H1 (cell line): ENCODE results near the gene PAXX. TPM values are rescaled to one million over a fixed set of nuclear protein-coding genes. Genes with fewer than 3 reads are reported as not detected.
A peak's percentile ranks its signal among the peaks of the same experiment; 100 is the strongest.

Source experiments
- CTCF ChIA-PET: fragments of 300-600 bp; sonication (Branson Sonifier 250); formaldehyde crosslinking; loops from one replicate; lab custom pipeline; 2021; ENCODE audit not compliant: partially characterized antibody; lab: Charles Lee
- POLR2A ChIA-PET: fragments of 300-600 bp; sonication (Branson Sonifier 250); formaldehyde crosslinking; loops from one replicate; lab custom pipeline; 2021; ENCODE audit warnings: inconsistent platforms; ENCODE audit not compliant: partially characterized antibody; lab: Charles Lee
- DNase-seq, 2 experiments: peaks; one replicate each; pipeline versions ENCODE4 v3.0.0 to v3.0.0-alpha.2; 2010 to 2022; ENCODE audit warnings: low spot score in 2 of 2, low read depth in 1 of 2, mixed read lengths in 1 of 2
- FAIRE-seq: peaks from 2 replicates; lab custom pipeline; 2011; peaks lifted over from hg19 to GRCh38; lab: Jason Lieb, UNC
- H2AFZ ChIP-seq: 2 replicates; pipeline ENCODE4 v1.8.1; 2012; ENCODE audit warnings: low read length, inconsistent platforms
- H2AK5ac ChIP-seq: 2 replicates; pipeline ENCODE4 v1.6.1; 2013; ENCODE audit warnings: low read depth, low read length
- H2BK120ac ChIP-seq: replicated peaks from 2 replicates; pipeline ENCODE3; 2013; ENCODE audit warnings: low read depth, low read length, inconsistent platforms
- H2BK12ac ChIP-seq: 2 replicates; pipeline ENCODE4 v1.6.1; 2013; ENCODE audit warnings: low read depth, low read length
- H2BK15ac ChIP-seq: 2 replicates; pipeline ENCODE4 v1.6.1; 2013; ENCODE audit warnings: low read length
- H2BK20ac ChIP-seq: 2 replicates; pipeline ENCODE4 v1.6.1; 2013; ENCODE audit warnings: low read length
- H2BK5ac ChIP-seq: 2 replicates; pipeline ENCODE4 v1.6.1; 2013; ENCODE audit warnings: low read depth, low read length
- H3K14ac ChIP-seq: 2 replicates; pipeline ENCODE4 v1.6.1; 2013; ENCODE audit warnings: inconsistent platforms; ENCODE audit not compliant: insufficient read length
- H3K18ac ChIP-seq: 2 replicates; pipeline ENCODE4 v1.6.1; 2013; ENCODE audit warnings: low read length; ENCODE audit errors: extremely low read depth
- H3K23ac ChIP-seq: 2 replicates; pipeline ENCODE4 v1.6.1; 2013; ENCODE audit warnings: inconsistent platforms; ENCODE audit not compliant: insufficient read length
- H3K23me2 ChIP-seq: 2 replicates; pipeline ENCODE4 v1.6.1; 2013; ENCODE audit warnings: low read depth, low read length
- H3K27ac ChIP-seq: 2 replicates; pipeline ENCODE4 v1.6.1; 2011; ENCODE audit warnings: low read depth, low read length, inconsistent platforms
- H3K27me3 ChIP-seq, 4 experiments: replicated peaks in 1 of 4; 1 replicate in 1 of 4; 2 replicates in 3 of 4; pipeline versions ENCODE4 v1.6.1 to v1.8.1; 2011 to 2013; ENCODE audit warnings: low read length in 3 of 4, mild to moderate bottlenecking in 3 of 4, inconsistent platforms in 2 of 4, mixed read lengths in 2 of 4, moderate library complexity in 1 of 4; ENCODE audit not compliant: control insufficient read depth in 3 of 4, insufficient read depth in 3 of 4; ENCODE audit errors: extremely low read depth in 1 of 4
- H3K36me3 ChIP-seq, 4 experiments: 2 replicates each; pipeline versions ENCODE4 v1.6.1 to v1.8.1; 2011 to 2013; ENCODE audit warnings: mild to moderate bottlenecking in 4 of 4, low read length in 3 of 4, moderate library complexity in 2 of 4, control low read depth in 1 of 4, inconsistent platforms in 1 of 4; ENCODE audit not compliant: insufficient read depth in 4 of 4, control insufficient read depth in 2 of 4
- H3K4ac ChIP-seq: replicated peaks from 2 replicates; pipeline ENCODE3; 2013; ENCODE audit warnings: low read length, low read depth, mixed read lengths, inconsistent platforms; ENCODE audit not compliant: insufficient read length
- H3K4me1 ChIP-seq, 4 experiments: replicated peaks in 1 of 4; 1 replicate in 1 of 4; 2 replicates in 3 of 4; pipeline versions ENCODE4 v1.6.1 to v1.8.1; 2011 to 2013; ENCODE audit warnings: low read length in 3 of 4, inconsistent platforms in 2 of 4, mixed read lengths in 1 of 4; ENCODE audit not compliant: insufficient read depth in 4 of 4, control insufficient read depth in 3 of 4
- H3K4me2 ChIP-seq, 2 experiments: 2 replicates each; pipeline versions ENCODE4 v1.6.1 to v1.8.1; 2011 to 2013; ENCODE audit warnings: low read depth in 2 of 2, low read length in 2 of 2, control low read depth in 1 of 2, inconsistent platforms in 1 of 2, mild to moderate bottlenecking in 1 of 2; ENCODE audit not compliant: insufficient read depth in 1 of 2
- H3K4me3 ChIP-seq, 4 experiments: fragments of 200-600, 300-600 bp in 1 of 4; sonication (generic), shearing (Covaris generic), sonication (Bioruptor Twin) in 1 of 4; 2 replicates each; pipeline versions ENCODE4 v1.5.1 to v1.8.1; 2011 to 2016; ENCODE audit warnings: low read length in 4 of 4, low read depth in 3 of 4, control low read depth in 2 of 4, inconsistent platforms in 2 of 4, mild to moderate bottlenecking in 2 of 4, mixed read lengths in 1 of 4, moderate library complexity in 1 of 4; ENCODE audit not compliant: insufficient read depth in 2 of 4; ENCODE audit errors: extremely low read depth in 1 of 4
- H3K56ac ChIP-seq: replicated peaks from 2 replicates; pipeline ENCODE3; 2013; ENCODE audit warnings: low read depth, mild to moderate bottlenecking, mixed read lengths, low read length, inconsistent platforms; ENCODE audit not compliant: insufficient read length
- H3K79me1 ChIP-seq: 2 replicates; pipeline ENCODE4 v1.6.1; 2013; ENCODE audit warnings: low read depth, low read length, control low read depth
- H3K79me2 ChIP-seq, 2 experiments: 2 replicates each; pipeline versions ENCODE4 v1.6.1 to v1.8.1; 2012 to 2013; ENCODE audit warnings: low read length in 2 of 2, mild to moderate bottlenecking in 2 of 2, inconsistent platforms in 1 of 2; ENCODE audit not compliant: insufficient read depth in 2 of 2, control insufficient read depth in 1 of 2
- H3K9ac ChIP-seq, 4 experiments: replicated peaks in 1 of 4; 1 replicate in 1 of 4; 2 replicates in 3 of 4; pipeline versions ENCODE4 v1.6.1 to v1.8.1; 2011 to 2013; ENCODE audit warnings: low read depth in 3 of 4, low read length in 3 of 4, control low read depth in 2 of 4, mild to moderate bottlenecking in 2 of 4, moderate library complexity in 2 of 4, inconsistent platforms in 1 of 4; ENCODE audit errors: extremely low read depth in 1 of 4
- H3K9me3 ChIP-seq, 2 experiments: 2 replicates each; pipeline versions ENCODE4 v1.6.1 to v1.8.1; 2012 to 2013; ENCODE audit warnings: mild to moderate bottlenecking in 2 of 2, moderate library complexity in 2 of 2, control low read depth in 1 of 2, inconsistent platforms in 1 of 2, low read depth in 1 of 2, low read length in 1 of 2, mixed read lengths in 1 of 2; ENCODE audit not compliant: insufficient read depth in 2 of 2
- H4K20me1 ChIP-seq, 2 experiments: replicated peaks in 1 of 2; 2 replicates each; pipeline versions ENCODE3 to v1.8.1; 2011 to 2013; ENCODE audit warnings: inconsistent platforms in 2 of 2, low read length in 2 of 2, mild to moderate bottlenecking in 1 of 2; ENCODE audit not compliant: insufficient read depth in 2 of 2, control insufficient read depth in 1 of 2
- H4K5ac ChIP-seq: 2 replicates; pipeline ENCODE4 v1.6.1; 2013; ENCODE audit warnings: low read length, low read depth, mixed read lengths, inconsistent platforms; ENCODE audit not compliant: insufficient read length
- H4K8ac ChIP-seq: 2 replicates; pipeline ENCODE4 v1.8.0; 2013; ENCODE audit warnings: mild to moderate bottlenecking, moderate library complexity, low read length, inconsistent platforms; ENCODE audit not compliant: insufficient read depth; ENCODE audit errors: extremely low read depth
- H4K91ac ChIP-seq: replicated peaks from 2 replicates; pipeline ENCODE3; 2013; ENCODE audit warnings: low read length, mixed read lengths, inconsistent platforms; ENCODE audit not compliant: insufficient read length
- BACH1 ChIP-seq: IDR thresholded peaks from 2 replicates; pipeline ENCODE4 v1.6.1; 2012; ENCODE audit warnings: low read length, improper control_type of control experiment
- BCL11A ChIP-seq, 2 experiments: IDR thresholded peaks; one replicate each; pipeline ENCODE4 v1.6.1; 2011; ENCODE audit warnings: low read depth in 2 of 2, low read length in 2 of 2, mild to moderate bottlenecking in 2 of 2
- FOSL1 ChIP-seq: IDR thresholded peaks from 2 replicates; pipeline ENCODE4 v1.6.1; 2011; ENCODE audit warnings: mild to moderate bottlenecking, low read depth, low read length, moderate library complexity; ENCODE audit not compliant: insufficient read depth
- KDM5A ChIP-seq: fragments of 200-600 bp; IDR thresholded peaks from 2 replicates; pipeline ENCODE4 v1.7.1; 2012; ENCODE audit warnings: mild to moderate bottlenecking, low read length, inconsistent platforms, mixed read lengths
- SIN3A ChIP-seq, 2 experiments: IDR thresholded peaks in 1 of 2; conservative IDR thresholded peaks in 1 of 2; 2 replicates each; pipeline ENCODE4 v1.6.1; 2011 to 2012; ENCODE audit warnings: low read length in 2 of 2, improper control_type of control experiment in 1 of 2, low read depth in 1 of 2, mild to moderate bottlenecking in 1 of 2
- SP1 ChIP-seq: IDR thresholded peaks from 2 replicates; pipeline ENCODE4 v1.6.1; 2011; ENCODE audit warnings: low read depth, low read length
- SP2 ChIP-seq: IDR thresholded peaks from 2 replicates; pipeline ENCODE4 v1.6.1; 2012; ENCODE audit warnings: mild to moderate bottlenecking, low read length, inconsistent platforms
- TBP ChIP-seq: IDR thresholded peaks from 2 replicates; pipeline ENCODE4 v1.6.1; 2011; ENCODE audit warnings: low read depth, low read length, improper control_type of control experiment
- YY1 ChIP-seq: IDR thresholded peaks from 2 replicates; pipeline ENCODE4 v1.6.1; 2011; ENCODE audit warnings: low read depth, mild to moderate bottlenecking, low read length
- WGBS, 2 experiments: shearing (Covaris generic) in 1 of 2; methylation state at CpG; one replicate each; pipeline versions ENCODE4 v1.1.6 to v1.1.7; 2013 to 2015; ENCODE audit warnings: low lambda C conversion rate in 2 of 2, mixed read lengths in 2 of 2, inconsistent platforms in 1 of 2, low coverage in 1 of 2, missing lambda C conversion rate in 1 of 2; ENCODE audit not compliant: insufficient replicate concordance in 2 of 2, insufficient coverage in 1 of 2, insufficient read length in 1 of 2; ENCODE audit errors: extremely low coverage in 1 of 2, missing lambda C conversion rate in 1 of 2; 5-methylcytosine and 5-hydroxymethylcytosine counted together
- polyA plus RNA-seq, 7 experiments: library from polyadenylated mRNA; depleted of rRNA in 3 of 7; stranded (reverse) in 5 of 7; unstranded in 2 of 7; fragments of >200 nt in 5 of 7; fragments of 200-250 nt in 2 of 7; gene quantifications; 1 replicate in 5 of 7; 2 replicates in 1 of 7; 4 replicates in 1 of 7; pipeline versions ENCODE4 v1.2.1 to v1.2.3, GENCODE V29; 2011 to 2013; ENCODE audit warnings: missing spikeins in 2 of 7, mixed read lengths in 2 of 7
- total RNA-seq: library from RNA; stranded (reverse); fragmentation: NEBNext Ultra II Directional; extraction: Animal tissue kit (Norgen Biotek cat#: 25700); gene quantifications from 2 replicates; pipeline ENCODE4 v1.2.1, GENCODE V29; 2021
- TF ChIP-seq, protein P1 (sequence below): IDR thresholded peaks from 2 replicates; pipeline ENCODE4 v1.6.1; 2011; ENCODE audit warnings: low read depth, mild to moderate bottlenecking, low read length; ENCODE audit not compliant: insufficient read depth

Gene PAXX
- total and polyA plus RNA-seq, 2 of the 8 experiments (the other 6 are each of a cell fraction or from before 2014, with no cell fraction given), result 43.4 to 45.9 TPM

DNA sequence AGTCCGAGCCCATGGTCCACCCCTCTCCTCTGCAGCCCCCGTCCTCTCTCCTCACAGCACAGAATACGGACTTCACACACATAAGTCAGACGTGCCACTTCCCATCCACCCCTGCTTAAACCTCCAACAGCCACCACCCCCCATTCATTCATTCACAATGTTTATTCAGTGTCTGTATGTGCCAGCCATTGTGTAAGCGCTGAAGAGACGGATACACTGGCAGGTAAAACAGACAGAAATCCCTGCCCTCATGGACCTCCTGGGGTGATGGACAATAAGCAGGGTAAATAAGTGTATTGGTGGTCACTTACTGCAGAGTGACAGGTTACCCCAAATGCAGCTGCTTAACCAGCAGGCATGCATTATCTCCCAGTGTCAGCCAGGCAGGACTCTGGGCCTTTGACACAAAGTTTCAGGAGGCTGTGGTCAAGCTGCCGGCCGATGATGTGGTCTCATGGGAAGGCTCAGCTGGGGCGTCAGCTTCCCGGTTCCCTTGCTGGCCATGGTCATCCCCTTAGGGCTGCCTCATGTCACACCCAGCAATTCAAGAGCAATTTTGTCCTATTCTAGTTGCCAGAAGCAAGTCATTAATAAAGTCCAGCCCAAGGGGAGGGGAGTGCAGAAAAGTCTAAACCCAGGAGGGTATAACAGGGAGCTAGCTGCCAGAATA lies 1.8 kb upstream of the PAXX start:
- 85% methylated on average over 10 of the region's 10 CpGs; no CpG with 5 or more reads in 1 of the 2 experiments for WGBS, 2 experiments
- H2BK120ac ChIP-seq, result no peak overlapping the region
- no peak overlapping the region for H4K91ac ChIP-seq
- no peaks in the 10 kb centered on the region for H3K79me2 ChIP-seq
- no peak overlapping the region for H3K56ac ChIP-seq
- no peak overlapping the region for H3K14ac ChIP-seq
- DNase-seq (no peak), FAIRE-seq (no peak)
- H3K23ac ChIP-seq, result no peak overlapping the region
- ChIA-PET POLR2A (no interaction called here), CTCF (interaction anchor here (0.6 to 6.3 kb wide), 5 partner anchors 9 to 77 kb away, joined by 3 to 31 read pairs (median 15); partner anchors contain the start of gene ABCA2)
- no peak overlapping the region for H3K9ac ChIP-seq
- H3K23me2 ChIP-seq, result peaks cover 9% of the 10 kb centered on the region
- H3K4me2 ChIP-seq, result no peak overlapping the region
- H3K4me1 ChIP-seq, result peaks cover 0 to 5% (median 2%) of the 10 kb centered on the region in 4 experiments; a peak in 4 of 7 replicates
- H2BK15ac ChIP-seq, result peak overlapping the region; percentile 29; the same call in 1 of the 2 replicates
- H2BK20ac ChIP-seq, result no peak overlapping the region
- H3K9me3 ChIP-seq, result peaks cover 6% of the 10 kb centered on the region in 2 experiments; a peak in 2 of 4 replicates
- no peak overlapping the region for H2BK5ac ChIP-seq
- H2BK12ac ChIP-seq, result no peak overlapping the region
- H4K20me1 ChIP-seq, result peaks cover 0 to 2% of the 10 kb centered on the region in 2 experiments
- no peaks in the 10 kb centered on the region for H3K79me1 ChIP-seq
- TF ChIP-seq KDM5A (no peak), SP1 (no peak), BACH1 (no peak), SIN3A (conservative IDR thresholded peaks at IDR 0.05 in 1 of 2, IDR thresholded peaks at IDR 0.05 in 1 of 2; ENCODE audit: low read depth in 1 of 2, low read length in 2 of 2) (no peak), TBP (no peak), FOSL1 (no peak), YY1 (no peak), BCL11A (IDR thresholded peaks at IDR 0.05; ENCODE audit: low read depth in 2 of 2, low read length in 2 of 2) (no peak), SP2 (no peak)
- TF ChIP-seq, protein P1, sequence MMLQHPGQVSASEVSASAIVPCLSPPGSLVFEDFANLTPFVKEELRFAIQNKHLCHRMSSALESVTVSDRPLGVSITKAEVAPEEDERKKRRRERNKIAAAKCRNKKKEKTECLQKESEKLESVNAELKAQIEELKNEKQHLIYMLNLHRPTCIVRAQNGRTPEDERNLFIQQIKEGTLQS, result no peak
- H4K8ac ChIP-seq, result no peak overlapping the region
- H3K27ac ChIP-seq, result no peak overlapping the region
- H3K36me3 ChIP-seq, result peaks cover 0 to 2% (median 0%) of the 10 kb centered on the region in 4 experiments; a peak in 1 of 8 replicates
- peaks cover 5 to 30% (median 25%) of the 10 kb centered on the region in 4 experiments for H3K27me3 ChIP-seq
- H2AK5ac ChIP-seq, result 0 out of 2 replicates have a peak overlapping the region, but pooled peaks have one; percentile 60
- H3K4ac ChIP-seq, result no peak overlapping the region
- H3K18ac ChIP-seq, result no peak overlapping the region
- H4K5ac ChIP-seq, result no peak overlapping the region
- no peak overlapping the region for H2AFZ ChIP-seq
- no peak overlapping the region for H3K4me3 ChIP-seq
